Inflammatory macrophage (primary cell): ENCODE results near the gene SUSD2.
"Not testable (repeated sequence)": the region's sequence is repeated elsewhere in the genome, so short reads cannot be mapped to it uniquely, and the experiment has no call there.

Source experiments
- DNase-seq, 2 donors: peaks; one replicate each; pipeline ENCODE4 v3.0.0-alpha.2; 2020 to 2022

SUSD2 gene

GRCh38 chr22:24190159-24190540 is 8.9 kb downstream of the SUSD2 start:
- no peak for DNase-seq

GRCh38 chr22:24190596-24191208 is 9.4 kb downstream of the SUSD2 start:
- DNase-seq: no peak

- no peak for DNase-seq
Measured at GRCh38 chr22:24191381-24191841, 10.1 kb downstream of the SUSD2 start.

DNA sequence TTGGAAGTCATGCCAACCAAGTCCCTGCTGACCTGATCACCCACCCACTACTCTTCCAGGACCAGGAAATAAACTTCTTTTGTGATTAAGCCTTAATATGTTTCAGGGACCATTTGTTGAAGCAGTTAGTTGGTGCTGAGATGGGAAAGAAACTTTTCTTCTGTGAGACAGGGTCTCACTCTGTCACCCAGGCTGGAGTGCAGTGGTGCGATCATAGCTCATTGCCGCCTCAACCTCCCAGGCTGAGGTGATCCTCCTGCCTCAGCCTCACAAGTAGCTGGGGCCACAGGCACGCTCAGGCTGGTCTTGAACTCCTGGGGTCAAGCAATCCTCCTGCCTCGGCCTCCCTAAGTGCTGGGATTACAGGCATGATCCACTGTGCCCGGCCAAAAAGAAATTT is 10.6 kb downstream of the SUSD2 start:
- DNase-seq: no peak

DNA sequence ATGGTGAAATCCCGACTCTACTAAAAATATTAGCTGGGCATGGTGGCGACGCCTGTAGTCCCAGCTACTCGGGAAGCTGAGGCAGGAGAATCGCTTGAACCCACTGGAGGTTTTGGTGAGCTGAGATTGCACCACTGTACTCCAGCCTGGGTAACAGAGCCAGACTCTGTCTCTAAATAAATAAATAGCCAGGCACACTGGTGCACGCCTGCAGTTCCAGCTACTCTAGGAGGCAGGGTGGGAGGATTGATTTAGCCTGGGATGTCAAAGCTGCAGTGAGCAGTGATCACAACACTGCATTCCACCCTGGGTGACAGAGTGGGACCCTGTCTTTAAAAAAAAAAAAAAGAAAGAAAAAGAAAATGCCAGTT is 17.4 kb downstream of the SUSD2 start:
- DNase-seq: no peak

GRCh38 chr22:24200619-24201212 is 19.4 kb downstream of the SUSD2 start:
- DNase-seq: no peak

DNA sequence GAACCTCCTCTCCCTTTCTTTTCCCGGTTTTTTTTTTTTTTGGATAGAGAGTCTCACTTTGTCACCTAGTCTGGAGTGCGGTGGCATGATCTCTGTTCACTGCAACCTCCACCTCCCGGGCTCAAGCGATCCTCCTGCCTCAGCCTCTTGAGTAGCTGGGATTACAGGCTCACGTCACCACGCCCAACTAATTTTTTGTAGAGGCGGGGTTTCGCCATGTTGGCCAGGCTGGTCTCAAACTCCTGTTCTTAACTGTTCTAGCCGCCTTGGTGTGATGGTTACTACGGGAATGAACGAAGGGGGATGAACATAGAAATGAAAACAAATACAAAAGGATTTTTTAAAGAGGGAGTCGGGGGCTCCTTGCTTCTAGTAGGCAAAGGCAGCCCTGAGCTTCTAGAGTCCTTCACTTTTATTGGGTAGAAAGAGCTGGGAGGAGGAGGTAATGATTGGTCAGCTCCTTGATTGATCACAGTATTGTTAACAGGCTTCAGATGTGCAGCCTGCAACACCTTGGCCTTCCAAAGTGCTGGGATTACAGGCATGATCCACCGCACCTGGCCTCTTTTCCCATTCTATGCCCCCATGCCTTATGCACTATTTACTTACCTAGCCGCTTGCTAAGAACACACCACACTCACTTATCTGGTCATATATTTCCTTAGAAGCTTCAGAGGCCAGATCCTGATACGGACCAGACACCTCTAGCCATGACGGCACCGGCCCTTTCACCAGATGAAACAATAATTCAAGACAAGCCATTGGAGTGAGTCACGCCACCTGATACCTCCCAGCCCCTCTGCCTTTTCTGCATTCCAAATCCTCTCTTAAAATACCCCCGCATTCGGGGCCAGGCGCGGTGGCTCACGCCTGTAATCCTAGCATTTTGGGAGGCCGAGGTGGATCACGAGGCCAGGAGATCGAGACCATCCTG is 20.7 kb downstream of the SUSD2 start:
- DNase-seq: no peak

GRCh38 chr22:24203856-24204255 is 22.6 kb downstream of the SUSD2 start:
- not testable (repeated sequence) for DNase-seq

GRCh38 chr22:24205438-24206195 is 24.3 kb downstream of the SUSD2 start:
- DNase-seq: peak in 1 of 2 donors; percentile 41

- not testable (repeated sequence) for DNase-seq
Measured at GRCh38 chr22:24206460-24207263, 25.4 kb downstream of the SUSD2 start.

GRCh38 chr22:24207264-24208011 is 26.2 kb downstream of the SUSD2 start:
- no peak for DNase-seq

DNA sequence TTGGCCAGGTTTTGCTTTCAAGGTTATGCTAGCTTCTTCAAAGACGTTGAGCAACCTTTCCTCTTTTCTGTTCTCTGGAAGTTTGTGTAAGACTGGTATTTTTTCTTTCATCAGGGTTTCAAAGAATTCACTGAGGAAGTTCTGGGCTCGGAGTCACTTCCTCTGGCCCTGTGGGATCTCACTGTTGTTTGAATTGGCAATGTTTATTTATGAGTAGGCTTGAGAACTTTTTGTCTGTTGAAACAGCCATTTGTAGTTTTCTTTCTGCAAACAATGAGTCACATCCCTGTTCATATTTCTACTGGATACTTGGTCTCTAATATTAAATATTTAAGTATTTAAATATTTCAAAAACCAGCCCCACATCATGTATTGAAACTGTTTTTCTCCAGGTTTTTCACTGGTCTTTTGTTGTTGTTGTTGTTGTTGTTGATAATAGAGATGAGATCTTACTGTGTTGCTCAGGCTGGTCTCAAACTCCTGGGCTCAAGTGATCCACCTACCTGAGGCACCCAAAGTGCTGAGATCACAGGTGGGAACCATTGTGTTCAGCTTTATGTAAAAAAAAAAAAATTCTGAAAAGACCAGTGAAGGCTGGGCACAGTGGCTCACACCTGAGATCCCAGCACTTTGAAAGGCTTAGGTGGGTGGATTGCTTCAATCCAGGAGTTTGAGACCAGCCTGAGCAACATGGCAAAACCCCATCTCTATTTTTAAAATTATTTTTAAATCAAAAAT is 26.9 kb downstream of the SUSD2 start:
- peak; percentile 94 to 98 for DNase-seq

GRCh38 chr22:24209016-24209415 is 27.7 kb downstream of the SUSD2 start:
- no peak for DNase-seq

- no peak for DNase-seq
Measured at GRCh38 chr22:24209687-24210086, 28.4 kb downstream of the SUSD2 start.

GRCh38 chr22:24210409-24210808 is 29.1 kb downstream of the SUSD2 start:
- DNase-seq: peak in 1 of 2 donors; percentile 18

- not testable (repeated sequence) for DNase-seq
Measured at GRCh38 chr22:24211716-24212115, 30.4 kb downstream of the SUSD2 start.

DNA sequence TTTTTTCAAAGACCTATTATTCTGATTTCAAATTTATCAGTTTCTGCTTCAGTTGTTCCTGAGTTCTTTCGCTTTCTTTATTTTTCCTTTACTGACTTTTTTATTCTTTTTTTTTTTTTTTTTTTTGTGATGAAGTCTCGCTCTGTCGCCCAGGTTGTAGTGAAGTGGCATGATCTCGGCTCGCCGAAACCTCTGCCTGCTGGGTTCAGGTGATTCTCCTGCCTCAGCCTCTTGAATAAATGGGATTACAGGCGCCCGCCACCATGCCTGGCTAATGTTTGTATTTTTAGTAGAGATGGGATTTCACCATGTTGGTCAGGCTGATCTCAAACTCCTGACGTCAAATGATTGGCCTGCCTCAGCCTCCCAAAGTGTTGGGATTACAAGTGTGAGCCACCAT is 31.8 kb downstream of the SUSD2 start:
- DNase-seq: not testable (repeated sequence)

GRCh38 chr22:24214467-24215285 is 33.4 kb downstream of the SUSD2 start:
- no peak for DNase-seq

DNA sequence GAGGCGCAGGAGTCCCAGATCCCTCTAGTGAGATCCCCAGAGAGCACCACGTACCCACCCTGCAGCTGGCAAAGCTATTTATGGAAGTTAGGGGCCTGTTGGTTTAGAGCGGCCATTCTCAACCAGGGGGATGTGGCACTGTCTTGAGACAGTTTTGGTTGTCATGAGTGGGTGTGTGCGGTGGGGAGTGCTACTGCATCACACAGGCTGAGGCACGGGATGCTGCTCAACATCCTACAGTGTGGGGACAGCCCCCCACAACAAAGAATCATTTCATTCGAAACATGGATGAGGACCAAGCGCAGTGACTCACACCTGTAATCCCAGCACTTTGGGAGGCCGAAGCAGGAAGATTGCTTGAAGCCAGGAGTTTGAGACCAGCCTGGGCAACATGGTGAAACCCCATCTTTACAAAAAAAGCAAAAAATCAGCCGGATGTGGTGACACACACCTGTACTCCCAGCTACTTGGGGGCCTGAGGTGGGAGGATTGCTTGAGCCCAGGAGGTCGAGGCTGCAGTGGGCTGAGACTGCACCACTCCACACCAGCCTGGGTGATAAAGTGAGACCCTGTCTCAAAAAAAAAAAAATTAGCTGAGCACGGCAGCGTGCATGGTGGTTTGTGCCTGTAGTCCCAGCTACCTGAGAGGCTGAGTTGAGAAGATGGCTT is 35.4 kb downstream of the SUSD2 start:
- DNase-seq: no peak
